K562 (cell line): ENCODE data around the gene TXNRD2. TPM values are rescaled to one million over a fixed set of nuclear protein-coding genes. Genes with fewer than 3 reads are reported as not detected.
A peak's percentile ranks its signal among the peaks of the same experiment; 100 is the strongest.

Experiments
- CTBP1 ChIP-seq: fragments of 450-650 bp; IDR thresholded peaks from 2 replicates; pipeline ENCODE4 v1.6.1; 2016; ENCODE audit warnings: borderline replicate concordance
- SIX5 ChIP-seq, 2 experiments: IDR thresholded peaks; 2 replicates each; pipeline ENCODE4 v1.6.1; 2011; ENCODE audit warnings: low read length in 2 of 2, borderline replicate concordance in 1 of 2, low read depth in 1 of 2, mild to moderate bottlenecking in 1 of 2, moderate library complexity in 1 of 2; ENCODE audit not compliant: insufficient read depth in 1 of 2
- SP2 ChIP-seq: IDR thresholded peaks from 2 replicates; pipeline ENCODE4 v1.6.1; 2011; ENCODE audit warnings: mild to moderate bottlenecking, low read depth, low read length, moderate library complexity; ENCODE audit not compliant: poor library complexity, severe bottlenecking; ENCODE audit errors: extremely low read depth
- TRIM28 ChIP-seq: fragments of 450-650 bp; IDR thresholded peaks from 2 replicates; pipeline ENCODE4 v1.6.1; 2017
- polyA plus RNA-seq, 8 experiments: library from polyadenylated mRNA; depleted of rRNA in 4 of 8; stranded (reverse) in 5 of 8; unstranded in 3 of 8; fragments of >200 nt; fragmentation: Nextera tagmentation in 2 of 8; fragmentation: Illumina TruSeq in 1 of 8; extraction: Ambion mirVana in 2 of 8; extraction: Trizol in 1 of 8; gene quantifications; 2 replicates each; pipeline versions ENCODE4 v1.2.1 to v1.2.3, GENCODE V29; 2011 to 2014; ENCODE audit warnings: inconsistent platforms in 1 of 8, missing spikeins in 1 of 8
- total RNA-seq, 7 experiments: library from RNA; depleted of rRNA in 6 of 7; stranded (reverse); fragments of >200 nt in 6 of 7; fragmentation: Illumina TruSeq in 2 of 7; extraction: Trizol in 2 of 7; gene quantifications; 2 replicates each; pipeline versions ENCODE4 v1.2.1 to v1.2.3, GENCODE V29; 2011 to 2021; ENCODE audit warnings: low replicate concordance in 1 of 7
- TF ChIP-seq, protein P1 (sequence below), 2 experiments: fragments of 450-650 bp in 1 of 2; IDR thresholded peaks; 2 replicates each; pipeline ENCODE4 v1.6.1; 2011 to 2017; ENCODE audit warnings: low read depth in 2 of 2, antibody characterized with exemption in 1 of 2, borderline replicate concordance in 1 of 2, low read length in 1 of 2, mild to moderate bottlenecking in 1 of 2, mixed read lengths in 1 of 2; ENCODE audit not compliant: control insufficient read depth in 1 of 2
- TF ChIP-seq, protein P2 (sequence below): fragments of 450-650 bp; IDR thresholded peaks from 2 replicates; pipeline ENCODE4 v1.6.1; 2017; ENCODE audit warnings: antibody characterized with exemption, mild to moderate bottlenecking
- TF ChIP-seq, protein P3 (sequence below): sonication (generic); formaldehyde crosslinking; IDR thresholded peaks from 2 replicates; pipeline ENCODE4 v1.8.1; 2023; ENCODE audit warnings: mild to moderate bottlenecking, missing genetic modification reagents
- TF ChIP-seq, protein P4 (sequence below), 2 experiments: IDR thresholded peaks; 2 replicates each; pipeline ENCODE4 v1.6.1; 2012; ENCODE audit warnings: improper control_type of control experiment in 2 of 2, low read depth in 2 of 2, low read length in 2 of 2, borderline replicate concordance in 1 of 2
- TF ChIP-seq, protein P5 (sequence below), 2 experiments: fragments of 450-650 bp in 1 of 2; sonication (generic) in 1 of 2; formaldehyde crosslinking in 1 of 2; IDR thresholded peaks in 1 of 2; conservative IDR thresholded peaks in 1 of 2; 2 replicates each; pipeline versions ENCODE4 v1.6.1 to v1.8.1; 2016 to 2023; ENCODE audit warnings: mild to moderate bottlenecking in 2 of 2, moderate library complexity in 2 of 2, inconsistent platforms in 1 of 2, missing genetic modification reagents in 1 of 2

The TXNRD2 gene
- total and polyA plus RNA-seq, 9 of the 15 experiments (the other 6 are each of a cell fraction or from before 2014, with no cell fraction given) = 3.3 to 80.2 (median 49.4) TPM

DNA sequence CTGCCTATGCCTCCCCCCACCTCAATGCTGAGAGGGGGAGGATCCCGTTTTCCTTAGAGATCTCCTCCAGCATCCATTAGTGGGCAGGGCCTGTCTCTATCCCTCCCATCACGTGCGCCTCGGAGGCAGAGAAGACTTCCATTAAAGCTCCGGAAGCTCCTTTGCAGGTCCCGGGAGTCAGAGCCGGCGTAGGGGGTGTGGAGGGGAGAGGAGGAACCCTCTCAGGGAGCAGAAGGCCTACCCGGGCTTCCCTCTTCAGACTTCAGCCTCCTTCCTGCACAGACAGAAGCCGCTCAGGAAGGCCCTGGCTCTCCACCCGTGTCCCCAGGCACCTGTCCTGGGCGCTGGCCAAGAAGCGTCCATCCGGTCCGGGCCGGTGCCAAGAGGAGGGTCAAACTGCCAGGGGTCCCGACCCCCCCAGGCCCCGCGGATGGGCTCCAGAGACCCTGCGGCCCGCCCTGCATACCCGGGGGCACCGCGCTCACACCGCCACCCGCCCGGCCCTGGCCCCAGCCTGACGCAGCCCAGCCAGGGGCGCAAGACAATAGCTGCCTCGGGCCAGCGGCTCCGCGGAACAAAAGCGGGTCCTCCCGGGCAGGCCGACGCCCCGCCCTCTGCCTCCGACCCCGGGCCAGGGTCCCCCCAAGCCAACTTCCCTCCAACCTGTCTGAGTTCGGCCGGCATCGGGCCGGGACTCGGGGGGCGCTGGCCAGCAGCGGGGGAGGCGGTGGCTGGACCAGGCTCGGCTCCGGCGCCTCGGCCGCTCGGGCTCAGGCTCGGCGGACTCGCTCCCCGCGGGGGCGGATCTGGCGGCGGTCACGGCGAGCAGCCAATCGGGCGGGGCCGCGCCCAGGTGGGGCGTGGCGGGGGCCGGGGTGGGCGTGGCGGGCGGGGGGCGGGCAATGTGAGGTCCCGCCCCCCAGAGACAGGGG, 45.1 kb upstream of the TXNRD2 start (continued):
- TF ChIP-seq, protein P1, sequence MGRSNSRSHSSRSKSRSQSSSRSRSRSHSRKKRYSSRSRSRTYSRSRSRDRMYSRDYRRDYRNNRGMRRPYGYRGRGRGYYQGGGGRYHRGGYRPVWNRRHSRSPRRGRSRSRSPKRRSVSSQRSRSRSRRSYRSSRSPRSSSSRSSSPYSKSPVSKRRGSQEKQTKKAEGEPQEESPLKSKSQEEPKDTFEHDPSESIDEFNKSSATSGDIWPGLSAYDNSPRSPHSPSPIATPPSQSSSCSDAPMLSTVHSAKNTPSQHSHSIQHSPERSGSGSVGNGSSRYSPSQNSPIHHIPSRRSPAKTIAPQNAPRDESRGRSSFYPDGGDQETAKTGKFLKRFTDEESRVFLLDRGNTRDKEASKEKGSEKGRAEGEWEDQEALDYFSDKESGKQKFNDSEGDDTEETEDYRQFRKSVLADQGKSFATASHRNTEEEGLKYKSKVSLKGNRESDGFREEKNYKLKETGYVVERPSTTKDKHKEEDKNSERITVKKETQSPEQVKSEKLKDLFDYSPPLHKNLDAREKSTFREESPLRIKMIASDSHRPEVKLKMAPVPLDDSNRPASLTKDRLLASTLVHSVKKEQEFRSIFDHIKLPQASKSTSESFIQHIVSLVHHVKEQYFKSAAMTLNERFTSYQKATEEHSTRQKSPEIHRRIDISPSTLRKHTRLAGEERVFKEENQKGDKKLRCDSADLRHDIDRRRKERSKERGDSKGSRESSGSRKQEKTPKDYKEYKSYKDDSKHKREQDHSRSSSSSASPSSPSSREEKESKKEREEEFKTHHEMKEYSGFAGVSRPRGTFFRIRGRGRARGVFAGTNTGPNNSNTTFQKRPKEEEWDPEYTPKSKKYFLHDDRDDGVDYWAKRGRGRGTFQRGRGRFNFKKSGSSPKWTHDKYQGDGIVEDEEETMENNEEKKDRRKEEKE (IDR thresholded peaks at IDR 0.05; ENCODE audit: borderline replicate concordance in 1 of 2, control insufficient read depth in 1 of 2, low read depth in 2 of 2, low read length in 1 of 2) = no peak
- TF ChIP-seq, protein P2, sequence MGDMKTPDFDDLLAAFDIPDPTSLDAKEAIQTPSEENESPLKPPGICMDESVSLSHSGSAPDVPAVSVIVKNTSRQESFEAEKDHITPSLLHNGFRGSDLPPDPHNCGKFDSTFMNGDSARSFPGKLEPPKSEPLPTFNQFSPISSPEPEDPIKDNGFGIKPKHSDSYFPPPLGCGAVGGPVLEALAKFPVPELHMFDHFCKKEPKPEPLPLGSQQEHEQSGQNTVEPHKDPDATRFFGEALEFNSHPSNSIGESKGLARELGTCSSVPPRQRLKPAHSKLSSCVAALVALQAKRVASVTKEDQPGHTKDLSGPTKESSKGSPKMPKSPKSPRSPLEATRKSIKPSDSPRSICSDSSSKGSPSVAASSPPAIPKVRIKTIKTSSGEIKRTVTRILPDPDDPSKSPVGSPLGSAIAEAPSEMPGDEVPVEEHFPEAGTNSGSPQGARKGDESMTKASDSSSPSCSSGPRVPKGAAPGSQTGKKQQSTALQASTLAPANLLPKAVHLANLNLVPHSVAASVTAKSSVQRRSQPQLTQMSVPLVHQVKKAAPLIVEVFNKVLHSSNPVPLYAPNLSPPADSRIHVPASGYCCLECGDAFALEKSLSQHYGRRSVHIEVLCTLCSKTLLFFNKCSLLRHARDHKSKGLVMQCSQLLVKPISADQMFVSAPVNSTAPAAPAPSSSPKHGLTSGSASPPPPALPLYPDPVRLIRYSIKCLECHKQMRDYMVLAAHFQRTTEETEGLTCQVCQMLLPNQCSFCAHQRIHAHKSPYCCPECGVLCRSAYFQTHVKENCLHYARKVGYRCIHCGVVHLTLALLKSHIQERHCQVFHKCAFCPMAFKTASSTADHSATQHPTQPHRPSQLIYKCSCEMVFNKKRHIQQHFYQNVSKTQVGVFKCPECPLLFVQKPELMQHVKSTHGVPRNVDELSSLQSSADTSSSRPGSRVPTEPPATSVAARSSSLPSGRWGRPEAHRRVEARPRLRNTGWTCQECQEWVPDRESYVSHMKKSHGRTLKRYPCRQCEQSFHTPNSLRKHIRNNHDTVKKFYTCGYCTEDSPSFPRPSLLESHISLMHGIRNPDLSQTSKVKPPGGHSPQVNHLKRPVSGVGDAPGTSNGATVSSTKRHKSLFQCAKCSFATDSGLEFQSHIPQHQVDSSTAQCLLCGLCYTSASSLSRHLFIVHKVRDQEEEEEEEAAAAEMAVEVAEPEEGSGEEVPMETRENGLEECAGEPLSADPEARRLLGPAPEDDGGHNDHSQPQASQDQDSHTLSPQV = no peak
- TF ChIP-seq SP2 (peak; percentile 2), SIX5 (IDR thresholded peaks at IDR 0.05; ENCODE audit: borderline replicate concordance in 1 of 2, insufficient read depth in 1 of 2, low read depth in 1 of 2, low read length in 2 of 2) (no peak), CTBP1 (peak; percentile 94), TRIM28 (no peak; the same call in 1 of the 2 replicates)
- TF ChIP-seq, protein P3, sequence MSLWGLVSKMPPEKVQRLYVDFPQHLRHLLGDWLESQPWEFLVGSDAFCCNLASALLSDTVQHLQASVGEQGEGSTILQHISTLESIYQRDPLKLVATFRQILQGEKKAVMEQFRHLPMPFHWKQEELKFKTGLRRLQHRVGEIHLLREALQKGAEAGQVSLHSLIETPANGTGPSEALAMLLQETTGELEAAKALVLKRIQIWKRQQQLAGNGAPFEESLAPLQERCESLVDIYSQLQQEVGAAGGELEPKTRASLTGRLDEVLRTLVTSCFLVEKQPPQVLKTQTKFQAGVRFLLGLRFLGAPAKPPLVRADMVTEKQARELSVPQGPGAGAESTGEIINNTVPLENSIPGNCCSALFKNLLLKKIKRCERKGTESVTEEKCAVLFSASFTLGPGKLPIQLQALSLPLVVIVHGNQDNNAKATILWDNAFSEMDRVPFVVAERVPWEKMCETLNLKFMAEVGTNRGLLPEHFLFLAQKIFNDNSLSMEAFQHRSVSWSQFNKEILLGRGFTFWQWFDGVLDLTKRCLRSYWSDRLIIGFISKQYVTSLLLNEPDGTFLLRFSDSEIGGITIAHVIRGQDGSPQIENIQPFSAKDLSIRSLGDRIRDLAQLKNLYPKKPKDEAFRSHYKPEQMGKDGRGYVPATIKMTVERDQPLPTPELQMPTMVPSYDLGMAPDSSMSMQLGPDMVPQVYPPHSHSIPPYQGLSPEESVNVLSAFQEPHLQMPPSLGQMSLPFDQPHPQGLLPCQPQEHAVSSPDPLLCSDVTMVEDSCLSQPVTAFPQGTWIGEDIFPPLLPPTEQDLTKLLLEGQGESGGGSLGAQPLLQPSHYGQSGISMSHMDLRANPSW (CRISPR knock-in tag) = no peak; the same call in none of the 2 replicates
- TF ChIP-seq, protein P4, sequence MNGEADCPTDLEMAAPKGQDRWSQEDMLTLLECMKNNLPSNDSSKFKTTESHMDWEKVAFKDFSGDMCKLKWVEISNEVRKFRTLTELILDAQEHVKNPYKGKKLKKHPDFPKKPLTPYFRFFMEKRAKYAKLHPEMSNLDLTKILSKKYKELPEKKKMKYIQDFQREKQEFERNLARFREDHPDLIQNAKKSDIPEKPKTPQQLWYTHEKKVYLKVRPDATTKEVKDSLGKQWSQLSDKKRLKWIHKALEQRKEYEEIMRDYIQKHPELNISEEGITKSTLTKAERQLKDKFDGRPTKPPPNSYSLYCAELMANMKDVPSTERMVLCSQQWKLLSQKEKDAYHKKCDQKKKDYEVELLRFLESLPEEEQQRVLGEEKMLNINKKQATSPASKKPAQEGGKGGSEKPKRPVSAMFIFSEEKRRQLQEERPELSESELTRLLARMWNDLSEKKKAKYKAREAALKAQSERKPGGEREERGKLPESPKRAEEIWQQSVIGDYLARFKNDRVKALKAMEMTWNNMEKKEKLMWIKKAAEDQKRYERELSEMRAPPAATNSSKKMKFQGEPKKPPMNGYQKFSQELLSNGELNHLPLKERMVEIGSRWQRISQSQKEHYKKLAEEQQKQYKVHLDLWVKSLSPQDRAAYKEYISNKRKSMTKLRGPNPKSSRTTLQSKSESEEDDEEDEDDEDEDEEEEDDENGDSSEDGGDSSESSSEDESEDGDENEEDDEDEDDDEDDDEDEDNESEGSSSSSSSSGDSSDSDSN (IDR thresholded peaks at IDR 0.05; ENCODE audit: borderline replicate concordance in 1 of 2, low read depth in 2 of 2, low read length in 2 of 2) = peak; percentile 93 to 97; a peak in 2 of 4 replicates
- TF ChIP-seq, protein P5, sequence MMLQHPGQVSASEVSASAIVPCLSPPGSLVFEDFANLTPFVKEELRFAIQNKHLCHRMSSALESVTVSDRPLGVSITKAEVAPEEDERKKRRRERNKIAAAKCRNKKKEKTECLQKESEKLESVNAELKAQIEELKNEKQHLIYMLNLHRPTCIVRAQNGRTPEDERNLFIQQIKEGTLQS (IDR thresholded peaks at IDR 0.05) = no peak
- TF ChIP-seq, protein P5 (CRISPR knock-in tag; conservative IDR thresholded peaks at IDR 0.05) = no peak
